Measurements from ENCODE around the gene NUP153. TPM values are rescaled to one million over a fixed set of nuclear protein-coding genes. Genes with fewer than 3 reads are reported as not detected.

Gene NUP153
- total RNA-seq, 1 donor from 2014 or later = 33.5 TPM

DNA sequence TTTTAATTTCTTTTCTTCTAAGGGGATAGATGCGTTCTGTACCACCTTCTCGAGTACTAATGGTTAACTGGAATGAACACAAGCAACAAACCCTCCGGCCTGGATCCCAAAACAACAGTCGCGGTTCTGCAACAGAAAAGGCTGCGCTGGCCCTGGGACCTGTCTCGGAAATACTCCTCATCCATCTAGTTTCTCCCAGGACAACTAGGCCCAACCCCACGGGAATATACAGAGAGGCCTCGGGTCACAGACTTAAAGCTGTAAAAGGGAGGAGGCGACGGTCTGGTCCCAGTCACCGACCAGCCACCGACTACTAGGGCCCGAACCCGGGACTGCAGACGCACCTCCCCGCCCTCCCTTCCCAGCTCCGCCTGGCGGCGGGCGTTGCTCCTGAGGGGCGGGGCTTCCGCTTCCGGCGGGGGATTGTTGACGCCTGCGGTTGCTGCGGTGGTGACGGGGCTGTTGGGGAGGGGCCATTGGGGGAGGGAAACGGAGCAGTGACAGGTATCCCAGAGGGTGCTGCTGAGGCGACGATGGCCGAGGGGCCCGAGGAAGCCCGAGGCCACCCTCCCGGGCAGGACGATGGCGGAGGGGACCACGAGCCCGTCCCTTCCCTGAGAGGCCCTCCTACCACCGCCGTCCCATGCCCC is 106.7 kb downstream of the NUP153 start, which contains the start of gene FAM8A1:
Gene FAM8A1 (plus strand): TSS at position 426 of the 650 bp plus-strand sequence. CDS start 108 bp downstream, at position 534.
- TF ChIP-seq, protein P1, sequence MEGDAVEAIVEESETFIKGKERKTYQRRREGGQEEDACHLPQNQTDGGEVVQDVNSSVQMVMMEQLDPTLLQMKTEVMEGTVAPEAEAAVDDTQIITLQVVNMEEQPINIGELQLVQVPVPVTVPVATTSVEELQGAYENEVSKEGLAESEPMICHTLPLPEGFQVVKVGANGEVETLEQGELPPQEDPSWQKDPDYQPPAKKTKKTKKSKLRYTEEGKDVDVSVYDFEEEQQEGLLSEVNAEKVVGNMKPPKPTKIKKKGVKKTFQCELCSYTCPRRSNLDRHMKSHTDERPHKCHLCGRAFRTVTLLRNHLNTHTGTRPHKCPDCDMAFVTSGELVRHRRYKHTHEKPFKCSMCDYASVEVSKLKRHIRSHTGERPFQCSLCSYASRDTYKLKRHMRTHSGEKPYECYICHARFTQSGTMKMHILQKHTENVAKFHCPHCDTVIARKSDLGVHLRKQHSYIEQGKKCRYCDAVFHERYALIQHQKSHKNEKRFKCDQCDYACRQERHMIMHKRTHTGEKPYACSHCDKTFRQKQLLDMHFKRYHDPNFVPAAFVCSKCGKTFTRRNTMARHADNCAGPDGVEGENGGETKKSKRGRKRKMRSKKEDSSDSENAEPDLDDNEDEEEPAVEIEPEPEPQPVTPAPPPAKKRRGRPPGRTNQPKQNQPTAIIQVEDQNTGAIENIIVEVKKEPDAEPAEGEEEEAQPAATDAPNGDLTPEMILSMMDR (IDR thresholded peaks at IDR 0.05) = peak; percentile 39
- Histone ChIP-seq H3K4me1 (peaks cover 7% of the 10 kb centered on the region), H3K4me3 (peak within 1 kb of the TSS; percentile 87), H3K27ac (peak within 1 kb of the TSS; percentile 95), H3K9me3 (no peaks in the 10 kb centered on the region), H3K36me3 (peaks cover 16% of the 10 kb centered on the region), H3K27me3 (no peaks in the 10 kb centered on the region)
- peak; percentile 99 for DNase-seq
- intact Hi-C loops (cut with DNase I) = no loop called here
- ATAC-seq = peak; percentile 99

- Histone ChIP-seq H3K27ac (no peak overlapping the region), H3K9me3 (no peaks in the 10 kb centered on the region), H3K36me3 (no peaks in the 10 kb centered on the region), H3K4me1 (no peaks in the 10 kb centered on the region), H3K4me3 (no peak overlapping the region), H3K27me3 (no peaks in the 10 kb centered on the region)
- intact Hi-C loops (cut with DNase I) = no loop called here
- DNase-seq (no peak), ATAC-seq (no peak)
- TF ChIP-seq, protein P1 (IDR thresholded peaks at IDR 0.05) = no peak
Measured at GRCh38 chr6:17596085-17596484, 110.6 kb downstream of the NUP153 start.

GRCh38 chr6:17593246-17593645 is 113.5 kb downstream of the NUP153 start:
- TF ChIP-seq, protein P1 (IDR thresholded peaks at IDR 0.05) = no peak
- ATAC-seq (no peak), DNase-seq (no peak)
- H3K27ac ChIP-seq = no peak overlapping the region
- H3K27me3 ChIP-seq = no peaks in the 10 kb centered on the region
- H3K9me3 ChIP-seq = no peaks in the 10 kb centered on the region
- no peaks in the 10 kb centered on the region for H3K36me3 ChIP-seq
- H3K4me3 ChIP-seq = no peak overlapping the region
- intact Hi-C loops (cut with DNase I) = no loop called here
- no peaks in the 10 kb centered on the region for H3K4me1 ChIP-seq

GRCh38 chr6:17591287-17591686 is 115.4 kb downstream of the NUP153 start:
- DNase-seq = no peak
- TF ChIP-seq, protein P1 (IDR thresholded peaks at IDR 0.05) = no peak
- Histone ChIP-seq H3K4me1 (no peaks in the 10 kb centered on the region), H3K27ac (no peak overlapping the region), H3K27me3 (no peaks in the 10 kb centered on the region), H3K36me3 (no peaks in the 10 kb centered on the region), H3K4me3 (no peak overlapping the region), H3K9me3 (no peaks in the 10 kb centered on the region)
- peak; percentile 73 for ATAC-seq
- intact Hi-C loops (cut with DNase I) = no loop called here

DNA sequence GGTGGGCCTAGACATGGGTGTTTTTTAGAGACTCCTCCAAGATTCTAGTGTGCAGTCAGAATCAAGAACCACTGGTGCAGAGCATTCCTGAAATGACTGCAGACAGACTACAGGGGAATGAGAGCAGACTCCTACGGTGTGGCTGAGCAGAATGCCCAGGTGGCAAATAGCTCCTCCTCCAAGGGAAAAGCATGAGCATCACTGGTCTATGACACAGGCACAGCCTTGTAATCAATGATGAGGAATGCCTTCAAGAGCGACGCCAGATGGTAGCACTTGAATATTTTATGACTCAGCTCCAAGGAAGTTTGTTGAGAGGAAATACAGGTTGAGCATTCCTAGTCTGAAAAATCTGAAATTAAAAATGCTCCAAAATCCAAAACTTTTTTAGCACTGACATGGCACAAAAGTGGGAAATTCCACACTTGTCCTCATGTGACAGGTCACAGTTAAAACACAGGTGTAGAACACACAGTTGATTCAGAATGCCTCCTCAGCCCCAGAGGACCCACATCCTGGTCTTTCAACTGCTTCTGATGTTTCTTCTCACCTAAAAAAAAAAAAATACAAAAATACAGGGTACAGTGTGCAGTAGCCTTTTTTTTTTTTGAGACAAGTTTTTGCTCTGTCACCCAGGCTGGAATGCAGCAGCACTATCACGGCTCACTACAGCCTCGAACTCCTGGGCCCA is 117.2 kb downstream of the NUP153 start:
- no peaks in the 10 kb centered on the region for H3K9me3 ChIP-seq
- H3K27ac ChIP-seq = no peak overlapping the region
- TF ChIP-seq, protein P1 (IDR thresholded peaks at IDR 0.05) = no peak
- DNase-seq = no peak
- no peaks in the 10 kb centered on the region for H3K27me3 ChIP-seq
- no peaks in the 10 kb centered on the region for H3K36me3 ChIP-seq
- intact Hi-C loops (cut with DNase I) = no loop called here
- H3K4me3 ChIP-seq = no peak overlapping the region
- ATAC-seq = peak; percentile 79
- H3K4me1 ChIP-seq = no peaks in the 10 kb centered on the region

Data from upper lobe of right lung (tissue), 1 donor.